Measurements from ENCODE around the gene ELOA. TPM values are rescaled to one million over a fixed set of nuclear protein-coding genes. Genes with fewer than 3 reads are reported as not detected.
A peak's percentile ranks its signal among the peaks of the same experiment; 100 is the strongest.

ELOA gene
- total RNA-seq, 4 donors from 2014 or later, result 33.3 to 49.9 (median 40.5) TPM

- intact Hi-C loops (cut with DNase I), result no loop called here
- DNase-seq, result no peak
- WGBS, 2 donors, result 96 to 100% methylated on average over 3 of the region's 3 CpGs
- H3K36me3 ChIP-seq, result peaks cover 12 to 21% of the 10 kb centered on the region in 2 donors
- H3K27ac ChIP-seq, result no peak overlapping the region
- TF ChIP-seq CTCF (IDR thresholded peaks at IDR 0.05), result no peak
- TF ChIP-seq POLR2A (IDR thresholded peaks at IDR 0.05), result no peak
- H3K4me1 ChIP-seq, result peaks cover 13 to 18% of the 10 kb centered on the region in 2 donors
- no peak overlapping the region for H3K4me3 ChIP-seq (replicated peaks in 1 of 3)
- no peaks in the 10 kb centered on the region for H3K9me3 ChIP-seq
- no peaks in the 10 kb centered on the region for H3K27me3 ChIP-seq
Measured at GRCh38 chr1:23788695-23789094, 45.4 kb downstream of the ELOA start.

GRCh38 chr1:23790696-23791515 is 47.6 kb downstream of the ELOA start, which contains the start of gene LYPLA2:
TSS of gene LYPLA2 (plus strand) at chr1:23791145. CDS start at chr1:23792683, 1,538 bp downstream.
- Histone ChIP-seq H3K9me3 (no peaks in the 10 kb centered on the region), H3K36me3 (peaks cover 8 to 21% of the 10 kb centered on the region in 2 donors), H3K27me3 (no peaks in the 10 kb centered on the region), H3K4me3 (replicated peaks in 1 of 3) (peak within 1 kb of the TSS; percentile 64 to 88 (median 87)), H3K27ac (peak within 1 kb of the TSS; percentile 39 to 65 (median 41)), H3K4me1 (peaks cover 13 to 19% of the 10 kb centered on the region in 2 donors)
- intact Hi-C loops (cut with DNase I), result no loop called here
- 2% methylated on average over 29 to 36 of the region's 47 CpGs for WGBS, 2 donors
- DNase-seq, result peak; percentile 94 to 96
- TF ChIP-seq POLR2A (IDR thresholded peaks at IDR 0.05) (peak in 1 of 2 donors; percentile 56), CTCF (IDR thresholded peaks at IDR 0.05) (no peak)

DNA sequence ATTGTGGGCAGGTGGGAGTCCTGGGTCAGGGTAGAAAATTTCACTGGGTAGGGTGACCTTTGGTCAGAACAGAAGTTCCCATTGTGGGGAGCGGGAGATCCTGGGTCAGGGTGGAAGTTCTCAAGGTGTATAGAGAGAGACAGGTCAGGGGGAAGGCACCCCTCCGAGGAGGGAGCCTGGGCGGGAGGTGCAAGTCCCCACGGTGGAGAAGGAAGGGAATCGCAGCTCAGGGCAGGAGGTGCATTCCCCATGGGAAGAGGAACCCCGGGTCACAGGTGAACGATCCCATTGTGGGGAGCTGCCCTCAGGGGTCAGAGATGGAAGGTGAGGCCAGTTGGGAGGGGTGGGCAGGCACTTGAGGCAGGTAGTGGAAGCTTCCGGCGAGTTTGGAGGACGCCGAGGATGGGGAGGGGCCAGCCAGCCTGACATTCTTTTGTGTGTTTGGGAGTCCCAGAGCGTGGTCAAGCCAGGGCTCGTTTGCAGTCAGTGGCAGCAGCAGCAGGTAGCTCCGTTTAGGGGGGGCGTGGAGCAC is 48.3 kb downstream of the ELOA start:
- 2 to 3% methylated on average over 13 to 15 of the region's 15 CpGs for WGBS, 2 donors
- DNase-seq, result peak; percentile 67 to 68

DNA sequence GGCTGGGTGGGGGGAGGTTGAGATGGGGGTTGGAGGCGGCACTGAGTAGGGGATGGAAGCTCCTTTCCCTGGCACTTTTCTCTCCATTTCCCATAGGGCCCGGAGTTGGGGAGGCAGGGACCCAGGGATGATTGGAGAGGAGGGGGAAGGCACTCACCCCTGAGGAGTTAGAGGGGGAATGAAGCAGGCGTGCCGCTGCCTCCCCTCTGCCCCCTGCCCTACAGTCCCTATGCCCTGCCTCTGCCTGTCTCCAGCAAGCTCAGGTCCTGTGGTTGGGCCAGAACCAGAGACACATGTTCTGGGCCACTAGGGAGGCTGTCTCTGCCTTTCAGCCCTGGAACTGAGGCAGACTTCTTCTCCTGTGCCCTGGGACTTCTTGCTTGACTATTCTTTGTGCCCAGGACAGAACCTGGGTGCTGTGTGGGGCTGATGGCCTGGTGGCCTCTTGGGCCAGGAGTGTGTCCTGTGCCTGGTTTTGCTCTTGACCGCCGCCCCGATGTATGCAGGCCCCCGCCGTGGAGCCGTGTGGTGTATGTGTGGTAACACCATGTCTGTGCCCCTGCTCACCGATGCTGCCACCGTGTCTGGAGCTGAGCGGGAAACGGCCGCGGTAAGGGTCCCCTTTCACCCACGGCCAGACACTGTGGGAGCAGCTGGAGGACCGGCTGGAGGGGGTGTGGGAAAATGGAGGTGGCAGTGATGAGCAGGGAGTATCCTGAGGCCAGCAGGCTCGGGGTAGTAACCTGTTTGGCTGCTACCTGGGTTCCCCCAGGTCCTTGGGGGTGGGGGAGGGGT is 49.1 kb downstream of the ELOA start:
- H3K27ac ChIP-seq, result peak overlapping the region in 1 of 3 donors; percentile 41
- H3K4me1 ChIP-seq, result peaks cover 13 to 19% of the 10 kb centered on the region in 2 donors
- peak overlapping the region in 1 of 3 donors; percentile 64 for H3K4me3 ChIP-seq (replicated peaks in 1 of 3)
- intact Hi-C loops (cut with DNase I), result no loop called here
- TF ChIP-seq POLR2A (IDR thresholded peaks at IDR 0.05) (no peak), CTCF (IDR thresholded peaks at IDR 0.05) (no peak)
- H3K36me3 ChIP-seq, result peaks cover 4 to 7% of the 10 kb centered on the region in 2 donors
- no peaks in the 10 kb centered on the region for H3K27me3 ChIP-seq
- WGBS, 2 donors, result 36 to 55% methylated on average over 6 to 11 of the region's 19 CpGs
- no peaks in the 10 kb centered on the region for H3K9me3 ChIP-seq
- no peak for DNase-seq

More for the DNA sequence above, 48.3 kb downstream of the ELOA start:
- H3K27ac ChIP-seq, result peak overlapping the region; percentile 39 to 65 (median 41)
- intact Hi-C loops (cut with DNase I), result no loop called here
- H3K4me1 ChIP-seq, result peaks cover 13 to 19% of the 10 kb centered on the region in 2 donors
- H3K27me3 ChIP-seq, result no peaks in the 10 kb centered on the region
- H3K9me3 ChIP-seq, result no peaks in the 10 kb centered on the region
- no peak for TF ChIP-seq POLR2A (IDR thresholded peaks at IDR 0.05)
- no peak for TF ChIP-seq CTCF (IDR thresholded peaks at IDR 0.05)
- H3K4me3 ChIP-seq (replicated peaks in 1 of 3), result peak overlapping the region; percentile 64 to 88 (median 87)
- H3K36me3 ChIP-seq, result peaks cover 8 to 15% of the 10 kb centered on the region in 2 donors
